ENCODE data around the gene STK25.

The STK25 gene

GRCh38 chr2:241501099-241501541 is 7.3 kb downstream of the STK25 start:
- Histone ChIP-seq H3K23ac (ENCODE audit: low read depth, low read length, poor library complexity) (peak overlapping the region; percentile 68), H4K91ac (ENCODE audit: low read depth, low read length, poor library complexity) (no peak overlapping the region), H3K9me3 (replicated peaks in 1 of 2; ENCODE audit: control insufficient read depth in 2 of 2, insufficient read depth in 1 of 2, low read depth in 1 of 2, low read length in 2 of 2) (no peaks in the 10 kb centered on the region), H3K4ac (ENCODE audit: low read length) (no peak overlapping the region), H3K9ac (ENCODE audit: low read depth, low read length, poor library complexity) (peak overlapping the region; percentile 2), H2AK5ac (ENCODE audit: low read depth, low read length) (no peak overlapping the region), H3K79me1 (ENCODE audit: low read depth, low read length) (peaks cover 23% of the 10 kb centered on the region), H3K27ac (replicated peaks; ENCODE audit: low read length) (no peak overlapping the region), H2BK5ac (ENCODE audit: low read length) (no peak overlapping the region), H4K8ac (ENCODE audit: low read depth, low read length) (no peak overlapping the region), H3K18ac (ENCODE audit: low read length) (no peak overlapping the region), H3K4me3 (ENCODE audit: low read length in 2 of 2) (no peak overlapping the region), H2BK120ac (ENCODE audit: low read depth, low read length) (no peak overlapping the region), H3K14ac (ENCODE audit: low read length) (no peak overlapping the region), H2BK15ac (ENCODE audit: low read length) (no peak overlapping the region), H3K27me3 (ENCODE audit: control insufficient read depth in 3 of 3, insufficient read depth in 3 of 3, low read depth in 1 of 3, low read length in 3 of 3) (no peaks in the 10 kb centered on the region), H3K4me2 (ENCODE audit: insufficient read depth, low read length, poor library complexity, severe bottlenecking) (no peak overlapping the region), H2BK12ac (ENCODE audit: low read length) (no peak overlapping the region), H3K36me3 (replicated peaks in 1 of 2; ENCODE audit: control insufficient read depth in 2 of 2, insufficient read depth in 2 of 2, low read length in 2 of 2) (peaks cover 40 to 87% of the 10 kb centered on the region in 2 donors), H2AFZ (ENCODE audit: low read length) (no peak overlapping the region), H3K4me1 (ENCODE audit: control insufficient read depth in 2 of 2, insufficient read depth in 1 of 2, low read depth in 1 of 2, low read length in 2 of 2) (peaks cover 0 to 4% of the 10 kb centered on the region in 2 donors)
- DNase-seq (ENCODE audit: low spot score) = no peak
- WGBS, 2 donors (ENCODE audit: extremely low coverage in 2 of 2, insufficient read length in 2 of 2, insufficient replicate concordance in 1 of 2) = no CpG with 5 or more reads among the region's 12 CpGs

GRCh38 chr2:241500431-241500975 is 7.9 kb downstream of the STK25 start:
- no peaks in the 10 kb centered on the region for H3K9me3 ChIP-seq (replicated peaks in 1 of 2; ENCODE audit: control insufficient read depth in 2 of 2, insufficient read depth in 1 of 2, low read depth in 1 of 2, low read length in 2 of 2)
- H3K4me1 ChIP-seq (ENCODE audit: control insufficient read depth in 2 of 2, insufficient read depth in 1 of 2, low read depth in 1 of 2, low read length in 2 of 2) = peaks cover 0 to 2% of the 10 kb centered on the region in 2 donors
- no peak overlapping the region for H2BK5ac ChIP-seq (ENCODE audit: low read length)
- no CpG with 5 or more reads among the region's 12 CpGs for WGBS, 2 donors (ENCODE audit: extremely low coverage in 2 of 2, insufficient read length in 2 of 2, insufficient replicate concordance in 1 of 2)
- no peak overlapping the region for H3K14ac ChIP-seq (ENCODE audit: low read length)
- H2BK120ac ChIP-seq (ENCODE audit: low read depth, low read length) = no peak overlapping the region
- H2AK5ac ChIP-seq (ENCODE audit: low read depth, low read length) = no peak overlapping the region
- peaks cover 22% of the 10 kb centered on the region for H3K79me1 ChIP-seq (ENCODE audit: low read depth, low read length)
- no peak overlapping the region for H3K27ac ChIP-seq (replicated peaks; ENCODE audit: low read length)
- H3K18ac ChIP-seq (ENCODE audit: low read length) = no peak overlapping the region
- no peak overlapping the region for H2BK12ac ChIP-seq (ENCODE audit: low read length)
- no peak overlapping the region for H4K91ac ChIP-seq (ENCODE audit: low read depth, low read length, poor library complexity)
- peak overlapping the region; percentile 2 for H3K9ac ChIP-seq (ENCODE audit: low read depth, low read length, poor library complexity)
- H3K4me3 ChIP-seq (ENCODE audit: low read length in 2 of 2) = no peak overlapping the region
- peaks cover 46 to 87% of the 10 kb centered on the region in 2 donors for H3K36me3 ChIP-seq (replicated peaks in 1 of 2; ENCODE audit: control insufficient read depth in 2 of 2, insufficient read depth in 2 of 2, low read length in 2 of 2)
- DNase-seq (ENCODE audit: low spot score) = no peak
- H3K4ac ChIP-seq (ENCODE audit: low read length) = no peak overlapping the region
- no peak overlapping the region for H2BK15ac ChIP-seq (ENCODE audit: low read length)
- H4K8ac ChIP-seq (ENCODE audit: low read depth, low read length) = peak overlapping the region; percentile 29
- H2AFZ ChIP-seq (ENCODE audit: low read length) = no peak overlapping the region
- H3K23ac ChIP-seq (ENCODE audit: low read depth, low read length, poor library complexity) = peak overlapping the region; percentile 86
- no peak overlapping the region for H3K4me2 ChIP-seq (ENCODE audit: insufficient read depth, low read length, poor library complexity, severe bottlenecking)
- no peaks in the 10 kb centered on the region for H3K27me3 ChIP-seq (ENCODE audit: control insufficient read depth in 3 of 3, insufficient read depth in 3 of 3, low read depth in 1 of 3, low read length in 3 of 3)

- Histone ChIP-seq H3K18ac (ENCODE audit: low read length) (no peak overlapping the region), H2AFZ (ENCODE audit: low read length) (no peak overlapping the region), H4K91ac (ENCODE audit: low read depth, low read length, poor library complexity) (no peak overlapping the region), H2BK15ac (ENCODE audit: low read length) (no peak overlapping the region), H3K4ac (ENCODE audit: low read length) (no peak overlapping the region), H3K4me1 (ENCODE audit: control insufficient read depth in 2 of 2, insufficient read depth in 1 of 2, low read depth in 1 of 2, low read length in 2 of 2) (no peaks in the 10 kb centered on the region), H3K4me3 (ENCODE audit: low read length in 2 of 2) (no peak overlapping the region), H3K27me3 (ENCODE audit: control insufficient read depth in 3 of 3, insufficient read depth in 3 of 3, low read depth in 1 of 3, low read length in 3 of 3) (no peaks in the 10 kb centered on the region), H3K27ac (replicated peaks; ENCODE audit: low read length) (no peak overlapping the region), H2BK5ac (ENCODE audit: low read length) (no peak overlapping the region), H2AK5ac (ENCODE audit: low read depth, low read length) (no peak overlapping the region), H3K4me2 (ENCODE audit: insufficient read depth, low read length, poor library complexity, severe bottlenecking) (no peak overlapping the region), H3K23ac (ENCODE audit: low read depth, low read length, poor library complexity) (no peak overlapping the region), H3K79me1 (ENCODE audit: low read depth, low read length) (peaks cover 18% of the 10 kb centered on the region), H2BK12ac (ENCODE audit: low read length) (no peak overlapping the region), H4K8ac (ENCODE audit: low read depth, low read length) (no peak overlapping the region), H2BK120ac (ENCODE audit: low read depth, low read length) (no peak overlapping the region), H3K9ac (ENCODE audit: low read depth, low read length, poor library complexity) (no peak overlapping the region), H3K36me3 (replicated peaks in 1 of 2; ENCODE audit: control insufficient read depth in 2 of 2, insufficient read depth in 2 of 2, low read length in 2 of 2) (peaks cover 51 to 87% of the 10 kb centered on the region in 2 donors), H3K9me3 (replicated peaks in 1 of 2; ENCODE audit: control insufficient read depth in 2 of 2, insufficient read depth in 1 of 2, low read depth in 1 of 2, low read length in 2 of 2) (no peaks in the 10 kb centered on the region), H3K14ac (ENCODE audit: low read length) (no peak overlapping the region)
- no CpG with 5 or more reads among the region's 10 CpGs for WGBS, 2 donors (ENCODE audit: extremely low coverage in 2 of 2, insufficient read length in 2 of 2, insufficient replicate concordance in 1 of 2)
- no peak for DNase-seq (ENCODE audit: low spot score)
Measured at GRCh38 chr2:241500016-241500415, 8.4 kb downstream of the STK25 start.

- no peak overlapping the region for H2BK5ac ChIP-seq (ENCODE audit: low read length)
- no peak overlapping the region for H3K27ac ChIP-seq (replicated peaks; ENCODE audit: low read length)
- no peak overlapping the region for H3K18ac ChIP-seq (ENCODE audit: low read length)
Measured at GRCh38 chr2:241499146-241499965, 9.0 kb downstream of the STK25 start.

More at GRCh38 chr2:241499146-241499965, 9.0 kb downstream of the STK25 start:
- Histone ChIP-seq H3K4ac (ENCODE audit: low read length) (no peak overlapping the region), H3K79me1 (ENCODE audit: low read depth, low read length) (peaks cover 18% of the 10 kb centered on the region), H2BK12ac (ENCODE audit: low read length) (no peak overlapping the region), H3K14ac (ENCODE audit: low read length) (no peak overlapping the region), H3K9ac (ENCODE audit: low read depth, low read length, poor library complexity) (no peak overlapping the region), H2BK15ac (ENCODE audit: low read length) (no peak overlapping the region), H3K4me3 (ENCODE audit: low read length in 2 of 2) (no peak overlapping the region), H4K91ac (ENCODE audit: low read depth, low read length, poor library complexity) (no peak overlapping the region), H2BK120ac (ENCODE audit: low read depth, low read length) (no peak overlapping the region), H3K27me3 (ENCODE audit: control insufficient read depth in 3 of 3, insufficient read depth in 3 of 3, low read depth in 1 of 3, low read length in 3 of 3) (no peaks in the 10 kb centered on the region), H3K4me2 (ENCODE audit: insufficient read depth, low read length, poor library complexity, severe bottlenecking) (no peak overlapping the region), H3K23ac (ENCODE audit: low read depth, low read length, poor library complexity) (no peak overlapping the region), H4K8ac (ENCODE audit: low read depth, low read length) (no peak overlapping the region), H3K9me3 (replicated peaks in 1 of 2; ENCODE audit: control insufficient read depth in 2 of 2, insufficient read depth in 1 of 2, low read depth in 1 of 2, low read length in 2 of 2) (no peaks in the 10 kb centered on the region), H2AK5ac (ENCODE audit: low read depth, low read length) (no peak overlapping the region), H2AFZ (ENCODE audit: low read length) (no peak overlapping the region), H3K36me3 (replicated peaks in 1 of 2; ENCODE audit: control insufficient read depth in 2 of 2, insufficient read depth in 2 of 2, low read length in 2 of 2) (peaks cover 56 to 89% of the 10 kb centered on the region in 2 donors), H3K4me1 (ENCODE audit: control insufficient read depth in 2 of 2, insufficient read depth in 1 of 2, low read depth in 1 of 2, low read length in 2 of 2) (no peaks in the 10 kb centered on the region)
- WGBS, 2 donors (ENCODE audit: extremely low coverage in 2 of 2, insufficient read length in 2 of 2, insufficient replicate concordance in 1 of 2) = no CpG with 5 or more reads among the region's 28 CpGs
- no peak for DNase-seq (ENCODE audit: low spot score)

Data from neuronal stem cell (in vitro differentiated cells).